Vagina (tissue), 2 donors: ENCODE results near the gene BMERB1.
"Not testable (repeated sequence)": the region's sequence is repeated elsewhere in the genome, so short reads cannot be mapped to it uniquely, and the experiment has no call there.

Source experiments
- POLR2A ChIP-seq, 2 donors: fragments of 450-650 bp; IDR thresholded peaks; one replicate each; pipeline ENCODE4 v1.6.1; 2017; ENCODE audit warnings: antibody characterized with exemption in 2 of 2, mild to moderate bottlenecking in 2 of 2, moderate library complexity in 2 of 2
- TF ChIP-seq, protein P1 (sequence below), 3 experiments: fragments of 450-650 bp in 2 of 3; fragments of 200-600 bp in 1 of 3; sonication (generic) in 1 of 3; IDR thresholded peaks; one replicate each; pipeline ENCODE4 v1.5.1; 2017 to 2019; ENCODE audit warnings: antibody characterized with exemption in 3 of 3, mild to moderate bottlenecking in 2 of 3, moderate library complexity in 2 of 3

DNA sequence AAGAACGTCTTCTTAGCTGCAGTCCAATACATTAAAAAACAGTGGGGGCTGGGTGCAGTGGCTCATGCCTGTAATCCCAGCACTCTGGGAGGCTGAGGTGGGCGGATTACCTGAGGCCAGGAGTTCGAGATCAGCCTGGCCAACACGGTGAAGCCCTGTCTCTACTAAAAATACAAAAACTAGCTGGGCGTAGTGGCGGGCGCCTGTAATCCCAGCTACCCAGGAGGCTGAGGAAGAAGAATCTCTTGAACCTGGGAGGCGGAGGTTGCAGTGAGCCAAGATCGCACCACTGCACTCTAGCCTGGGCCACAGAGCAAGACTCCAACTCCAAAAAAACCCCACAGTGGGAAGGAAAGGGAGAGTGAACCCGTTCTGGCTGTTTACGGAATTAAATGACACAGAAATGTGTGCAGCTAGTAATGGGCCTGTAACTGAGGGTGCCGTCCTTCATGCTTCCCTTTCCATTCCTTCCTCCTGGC is 172.9 kb downstream of the BMERB1 start:
- TF ChIP-seq, protein P1, sequence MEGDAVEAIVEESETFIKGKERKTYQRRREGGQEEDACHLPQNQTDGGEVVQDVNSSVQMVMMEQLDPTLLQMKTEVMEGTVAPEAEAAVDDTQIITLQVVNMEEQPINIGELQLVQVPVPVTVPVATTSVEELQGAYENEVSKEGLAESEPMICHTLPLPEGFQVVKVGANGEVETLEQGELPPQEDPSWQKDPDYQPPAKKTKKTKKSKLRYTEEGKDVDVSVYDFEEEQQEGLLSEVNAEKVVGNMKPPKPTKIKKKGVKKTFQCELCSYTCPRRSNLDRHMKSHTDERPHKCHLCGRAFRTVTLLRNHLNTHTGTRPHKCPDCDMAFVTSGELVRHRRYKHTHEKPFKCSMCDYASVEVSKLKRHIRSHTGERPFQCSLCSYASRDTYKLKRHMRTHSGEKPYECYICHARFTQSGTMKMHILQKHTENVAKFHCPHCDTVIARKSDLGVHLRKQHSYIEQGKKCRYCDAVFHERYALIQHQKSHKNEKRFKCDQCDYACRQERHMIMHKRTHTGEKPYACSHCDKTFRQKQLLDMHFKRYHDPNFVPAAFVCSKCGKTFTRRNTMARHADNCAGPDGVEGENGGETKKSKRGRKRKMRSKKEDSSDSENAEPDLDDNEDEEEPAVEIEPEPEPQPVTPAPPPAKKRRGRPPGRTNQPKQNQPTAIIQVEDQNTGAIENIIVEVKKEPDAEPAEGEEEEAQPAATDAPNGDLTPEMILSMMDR (IDR thresholded peaks at IDR 0.05), result not testable (repeated sequence)
- not testable (repeated sequence) for TF ChIP-seq POLR2A (IDR thresholded peaks at IDR 0.05)
